Measurements from ENCODE around the gene ELOF1. TPM values are rescaled to one million over a fixed set of nuclear protein-coding genes. Genes with fewer than 3 reads are reported as not detected.

The ELOF1 gene
- total and polyA plus RNA-seq, 2 of the 13 experiments (the other 11 are each of a cell fraction or from before 2014, with no cell fraction given): 14.5 to 43.2 TPM

- TF ChIP-seq ZNF407 (CRISPR knock-in tag; IDR thresholded peaks at IDR 0.05; ENCODE audit: not compliant biosample characterization): no peak
- TF ChIP-seq KDM5A (IDR thresholded peaks at IDR 0.05; ENCODE audit: borderline replicate concordance, low read length): no peak
- TF ChIP-seq ZGPAT (CRISPR knock-in tag; IDR thresholded peaks at IDR 0.05): 0 out of 2 replicates have a peak, but pooled peaks have one; percentile 40
- peak; percentile 87; the same call in 1 of the 2 replicates for TF ChIP-seq HMGXB3 (CRISPR knock-in tag; IDR thresholded peaks at IDR 0.05; ENCODE audit: borderline replicate concordance)
- TF ChIP-seq TEAD3 (CRISPR knock-in tag; optimal IDR thresholded peaks at IDR 0.05; ENCODE audit: borderline replicate concordance): peak; percentile 37
- no peak for TF ChIP-seq ZNF710 (CRISPR knock-in tag; IDR thresholded peaks at IDR 0.05; ENCODE audit: borderline replicate concordance)
- TF ChIP-seq GLMP (CRISPR knock-in tag; IDR thresholded peaks at IDR 0.05; ENCODE audit: borderline replicate concordance): no peak
- no peak for TF ChIP-seq ATF3 (CRISPR knock-in tag; IDR thresholded peaks at IDR 0.05)
- TF ChIP-seq ZNF879 (CRISPR knock-in tag; IDR thresholded peaks at IDR 0.05): no peak
- no peak for TF ChIP-seq ZNF552 (CRISPR knock-in tag; IDR thresholded peaks at IDR 0.05; ENCODE audit: borderline replicate concordance)
Measured at GRCh38 chr19:11530432-11530831, 28.6 kb downstream of the ELOF1 start (continued).
